GM12892 (cell line): ENCODE measurements around the gene AGXT.

Source experiments
- DNase-seq: peaks from one replicate; pipeline ENCODE4 v3.0.0; 2011; ENCODE audit not compliant: insufficient read length
- FAIRE-seq: peaks from 2 replicates; lab custom pipeline; 2011; peaks lifted over from hg19 to GRCh38; lab: Jason Lieb, UNC
- POLR2A ChIP-seq: IDR thresholded peaks from 2 replicates; pipeline ENCODE4 v1.6.1; 2011; ENCODE audit warnings: low read depth, low read length, control low read depth
- POLR2AphosphoS5 ChIP-seq: IDR thresholded peaks from 2 replicates; pipeline ENCODE4 v1.6.1; 2011; ENCODE audit warnings: low read depth, low read length, control low read depth
- TAF1 ChIP-seq: IDR thresholded peaks from 2 replicates; pipeline ENCODE4 v1.6.1; 2011; ENCODE audit warnings: low read depth, mild to moderate bottlenecking, control low read depth, low read length, borderline replicate concordance

The AGXT gene

GRCh38 chr2:240873805-240874714 is 5.4 kb downstream of the AGXT start:
- DNase-seq: peak; percentile 18
- FAIRE-seq: no peak
- no peak for TF ChIP-seq POLR2AphosphoS5
- TF ChIP-seq TAF1: no peak
- TF ChIP-seq POLR2A: no peak

GRCh38 chr2:240874715-240875227 is 6.1 kb downstream of the AGXT start:
- TF ChIP-seq POLR2AphosphoS5: no peak
- no peak for TF ChIP-seq POLR2A
- no peak for TF ChIP-seq TAF1
- FAIRE-seq (no peak), DNase-seq (peak; percentile 21)

GRCh38 chr2:240875228-240876034 is 6.8 kb downstream of the AGXT start:
- no peak for DNase-seq
- TF ChIP-seq POLR2A (no peak), TAF1 (no peak), POLR2AphosphoS5 (no peak)
- no peak for FAIRE-seq

- peak; percentile 13 for DNase-seq
- TF ChIP-seq POLR2A (no peak), TAF1 (no peak), POLR2AphosphoS5 (no peak)
- no peak for FAIRE-seq
Measured at GRCh38 chr2:240876035-240876474, 7.4 kb downstream of the AGXT start.

GRCh38 chr2:240876475-240877251 is 8.0 kb downstream of the AGXT start:
- DNase-seq (peak; percentile 21), FAIRE-seq (no peak)
- TF ChIP-seq TAF1 (no peak), POLR2AphosphoS5 (no peak)

GRCh38 chr2:240877460-240878340 is 9.1 kb downstream of the AGXT start:
- TF ChIP-seq POLR2AphosphoS5 (no peak), POLR2A (no peak), TAF1 (no peak)
- peak; percentile 16 for DNase-seq
- FAIRE-seq: no peak

GRCh38 chr2:240878341-240878936 is 9.8 kb downstream of the AGXT start:
- DNase-seq (no peak), FAIRE-seq (no peak)
- TF ChIP-seq POLR2AphosphoS5 (no peak), POLR2A (no peak), TAF1 (no peak)

GRCh38 chr2:240879105-240879504 is 10.5 kb downstream of the AGXT start:
- FAIRE-seq (no peak), DNase-seq (no peak)
- no peak for TF ChIP-seq POLR2AphosphoS5
- no peak for TF ChIP-seq TAF1
- TF ChIP-seq POLR2A: no peak

- DNase-seq: no peak
- TF ChIP-seq POLR2A (no peak), POLR2AphosphoS5 (no peak)
- no peak for FAIRE-seq
Measured at GRCh38 chr2:240881913-240882312, 13.3 kb downstream of the AGXT start.

GRCh38 chr2:240884221-240884620 is 15.6 kb downstream of the AGXT start:
- DNase-seq: no peak
- TF ChIP-seq POLR2AphosphoS5: no peak
- TF ChIP-seq POLR2A: no peak
- no peak for TF ChIP-seq TAF1
- no peak for FAIRE-seq
